Raji (cell line): ENCODE measurements around the gene NRCAM.

Source experiments
- POLR2A ChIP-seq: IDR thresholded peaks from 2 replicates; pipeline ENCODE4 v1.6.1; 2011; ENCODE audit warnings: low read depth, low read length, control low read depth; ENCODE audit not compliant: insufficient read depth

Gene NRCAM

DNA sequence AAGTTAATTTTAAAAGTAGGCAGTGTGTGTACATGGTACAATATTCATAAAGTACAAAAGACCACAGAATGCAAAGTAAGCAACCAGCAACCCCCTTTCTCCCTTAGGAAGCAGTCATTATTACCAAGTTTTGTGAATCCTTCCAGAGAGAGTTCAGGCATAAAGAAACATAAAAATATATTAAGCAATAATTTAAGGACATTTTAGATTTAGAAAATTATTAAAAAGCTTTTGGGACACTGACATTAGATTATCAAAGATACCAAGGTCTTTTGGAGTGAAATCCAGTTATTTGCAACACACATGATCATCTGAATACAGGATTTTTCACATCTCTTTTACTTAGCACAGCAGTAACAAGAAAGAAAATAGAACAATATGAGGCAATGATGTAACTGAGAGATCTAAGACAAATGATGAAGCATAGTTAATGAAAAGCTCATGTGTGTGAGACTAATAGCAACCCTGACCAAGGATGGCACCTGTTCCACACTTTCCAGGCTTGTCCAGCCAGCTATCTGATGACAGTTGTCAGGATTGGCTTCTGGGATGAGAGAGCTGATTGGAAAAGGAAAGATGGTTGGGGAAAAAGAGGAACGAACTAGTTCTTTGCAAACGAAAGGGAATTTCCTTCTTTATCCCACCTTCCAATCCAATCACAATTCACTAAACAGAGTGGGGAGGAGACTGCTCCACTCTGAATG is 210.6 kb downstream of the NRCAM start:
- no peak for TF ChIP-seq POLR2A

DNA sequence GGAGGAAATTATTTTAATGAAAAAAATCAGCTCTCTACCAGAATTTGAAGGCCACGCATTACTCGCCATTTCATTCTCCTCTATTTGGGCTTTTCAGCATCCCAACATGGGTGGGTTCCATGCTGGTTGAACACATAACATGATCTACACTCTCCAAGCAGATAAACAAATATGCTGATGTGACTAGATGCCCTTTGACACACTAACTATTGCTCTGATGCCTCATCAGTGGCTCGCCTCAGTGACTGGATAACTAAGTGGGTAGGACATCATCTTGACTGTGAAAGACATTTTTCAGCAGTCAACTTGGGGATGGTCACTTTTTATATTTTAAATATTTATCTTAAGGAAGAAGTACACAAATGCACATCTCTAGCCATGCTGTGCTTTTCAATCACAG is 212.1 kb downstream of the NRCAM start:
- TF ChIP-seq POLR2A, result no peak

DNA sequence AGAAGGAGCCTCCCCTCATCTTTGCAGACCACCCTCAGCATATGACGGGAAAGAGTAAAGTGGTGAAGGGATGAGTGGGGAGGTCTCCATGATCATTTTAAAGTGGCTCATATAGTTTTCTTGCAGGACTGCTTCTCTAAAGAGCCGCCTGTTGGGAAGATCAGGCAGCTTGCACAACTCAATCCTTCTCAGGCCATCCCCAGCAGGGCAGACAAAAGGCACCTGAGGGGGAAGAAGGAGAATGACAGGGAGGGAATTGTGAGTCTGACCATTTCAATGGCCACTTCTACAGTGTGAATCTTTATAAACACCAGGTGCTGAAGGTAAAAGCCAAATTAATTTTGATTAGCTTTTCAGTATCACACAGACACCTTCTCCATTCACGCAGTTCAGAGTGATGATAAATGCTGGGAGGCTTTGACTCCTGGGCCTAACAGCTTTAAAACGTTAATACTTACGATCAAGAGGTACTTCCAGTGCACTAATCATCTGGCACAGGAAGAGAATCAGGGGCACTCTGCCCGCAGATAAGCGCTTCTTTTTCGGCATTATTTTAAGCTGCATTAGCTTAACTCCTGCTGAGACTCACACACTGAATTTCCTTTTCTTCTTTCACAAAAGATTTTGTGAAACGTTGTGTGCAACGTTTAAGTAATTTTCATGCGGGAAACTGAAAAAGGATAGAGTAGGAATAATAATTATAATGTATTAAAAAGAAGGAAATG is 216.6 kb downstream of the NRCAM start:
- no peak for TF ChIP-seq POLR2A

DNA sequence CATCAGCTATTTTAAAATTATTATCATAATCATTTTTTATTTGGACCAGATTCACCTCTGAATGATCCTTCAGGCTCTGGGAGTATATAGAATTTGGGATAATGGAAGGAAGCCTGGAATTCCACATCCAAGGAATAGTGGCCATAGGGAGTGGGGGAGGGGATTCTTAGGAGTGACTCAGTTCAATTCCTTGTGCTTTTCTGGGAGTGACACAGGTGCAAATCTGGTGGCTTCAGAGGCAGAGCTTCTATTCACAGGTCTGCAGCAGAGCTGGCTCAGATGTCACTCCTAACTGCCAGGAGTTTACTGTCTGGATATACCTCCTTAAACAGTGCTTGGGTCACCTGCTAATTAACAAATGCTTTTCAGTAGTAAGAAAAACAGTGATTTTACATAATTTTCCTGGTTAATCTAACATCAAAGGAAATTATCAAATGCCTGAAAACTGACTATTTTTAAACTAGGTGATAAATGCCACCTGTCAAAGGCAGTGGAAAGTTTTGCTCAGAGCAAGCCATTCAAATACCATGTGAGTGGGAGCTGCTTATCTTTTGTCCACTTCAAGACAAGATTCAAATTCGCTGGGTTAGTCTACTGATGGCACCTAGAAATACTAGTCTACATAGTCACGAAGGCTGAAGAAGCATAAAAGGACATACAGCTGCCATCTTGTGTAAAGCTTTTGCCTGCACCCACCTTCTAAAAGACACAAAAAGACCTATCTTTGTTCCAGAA is 219.4 kb downstream of the NRCAM start:
- no peak for TF ChIP-seq POLR2A

DNA sequence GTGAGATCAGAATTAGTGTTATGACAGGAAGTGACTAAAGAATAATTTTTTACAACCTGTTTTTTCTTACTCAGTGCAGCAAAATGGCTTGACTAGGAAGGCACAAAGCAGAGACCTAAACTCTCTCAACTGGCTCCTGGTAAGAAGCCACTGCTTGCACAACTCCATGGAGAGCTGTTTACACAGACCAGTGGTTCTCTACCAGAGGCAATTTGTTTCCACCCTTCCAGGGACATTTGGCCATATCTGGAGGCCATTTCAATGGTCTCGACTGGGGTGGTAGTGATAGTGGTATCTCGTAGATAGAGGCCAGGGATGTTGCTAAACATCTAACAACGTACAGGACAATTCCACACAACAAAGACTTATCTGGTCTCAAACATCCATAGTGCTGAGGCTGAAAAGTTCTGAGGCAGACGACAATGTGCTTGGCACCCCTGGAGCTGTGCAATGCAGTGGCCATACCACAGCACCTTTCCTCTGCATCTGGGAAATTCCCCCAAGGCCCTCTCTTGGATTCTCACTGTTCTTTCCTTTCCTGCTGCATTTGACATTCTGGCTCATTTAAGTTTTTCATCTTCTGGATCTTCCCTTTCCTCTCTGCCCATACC is 220.7 kb downstream of the NRCAM start:
- TF ChIP-seq POLR2A, result no peak

DNA sequence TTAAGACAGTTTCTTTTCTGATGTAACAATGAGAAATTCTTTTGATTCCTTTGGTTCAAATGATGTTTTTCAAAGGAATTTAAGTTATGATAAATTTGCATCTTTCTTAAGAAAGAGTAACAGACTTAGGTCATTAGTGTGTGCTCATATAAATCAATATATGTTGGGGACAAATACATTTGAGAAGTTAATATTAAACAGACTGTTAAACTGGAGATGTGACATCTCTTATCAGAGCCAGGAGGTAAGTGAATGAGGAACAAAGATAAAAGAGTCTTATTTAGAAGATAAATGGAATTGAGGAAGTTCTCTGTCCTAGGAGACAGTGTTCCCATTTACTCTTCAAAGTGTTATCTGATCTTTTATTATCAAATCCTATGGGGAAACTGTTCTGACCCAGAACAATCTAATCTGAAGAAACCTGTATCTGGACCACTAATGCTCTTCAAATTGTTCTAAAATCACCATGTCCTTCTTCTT is 221.2 kb downstream of the NRCAM start:
- TF ChIP-seq POLR2A, result no peak

DNA sequence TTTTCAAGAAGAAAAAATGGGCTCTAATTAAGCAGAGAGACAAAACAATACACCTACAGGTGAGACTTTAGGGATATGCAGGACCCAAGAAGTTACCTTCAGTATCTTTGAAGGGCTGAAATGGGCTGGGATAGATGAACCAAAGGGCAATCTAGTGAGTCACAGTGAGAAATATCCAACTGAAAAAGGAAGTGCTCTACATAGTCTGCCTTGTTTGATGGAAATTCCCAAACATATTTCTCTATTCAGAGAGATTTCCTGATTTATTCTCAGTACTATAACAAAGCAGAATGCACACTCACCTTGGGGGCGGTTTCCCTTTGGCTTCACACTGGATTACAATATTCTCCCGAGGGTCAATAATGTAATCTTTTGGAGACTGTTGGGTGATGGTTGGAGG is 222.0 kb downstream of the NRCAM start:
- no peak for TF ChIP-seq POLR2A

DNA sequence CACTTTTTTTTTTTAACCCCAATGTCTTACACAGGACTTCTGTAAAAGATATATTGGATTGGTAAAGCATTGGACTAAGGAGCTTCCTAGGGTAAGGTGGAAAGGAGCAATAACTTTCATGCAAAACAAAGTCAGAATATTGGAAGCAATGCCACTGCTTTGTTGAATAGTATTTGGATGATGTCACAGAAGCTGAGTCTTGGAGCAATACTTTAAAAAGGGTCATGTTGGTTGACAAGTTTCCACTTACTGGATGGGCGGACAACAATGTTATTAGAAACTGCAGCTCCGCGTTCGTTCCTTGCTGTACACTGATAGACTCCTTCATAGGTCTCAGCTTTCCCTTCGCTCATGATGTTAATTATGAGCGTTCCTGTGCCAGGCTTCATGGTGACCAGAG is 224.2 kb downstream of the NRCAM start:
- no peak for TF ChIP-seq POLR2A

DNA sequence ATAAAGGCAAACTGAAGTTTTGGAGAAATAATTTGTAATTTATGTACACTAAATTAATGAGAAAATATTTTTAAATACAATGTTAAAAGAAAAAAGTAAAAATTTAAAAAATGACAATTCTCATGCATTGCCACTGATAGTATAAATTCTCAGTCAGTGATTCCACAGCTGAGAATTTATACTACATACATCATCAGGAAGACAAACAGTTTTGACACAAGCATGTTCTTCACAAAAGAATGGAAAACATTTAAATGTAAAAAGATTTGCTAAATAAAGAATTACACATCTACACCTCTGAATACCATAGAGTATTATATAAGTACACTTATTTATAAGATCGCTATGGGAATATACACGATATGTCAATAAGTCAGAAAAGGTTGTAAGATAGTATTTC is 225.0 kb downstream of the NRCAM start:
- no peak for TF ChIP-seq POLR2A

DNA sequence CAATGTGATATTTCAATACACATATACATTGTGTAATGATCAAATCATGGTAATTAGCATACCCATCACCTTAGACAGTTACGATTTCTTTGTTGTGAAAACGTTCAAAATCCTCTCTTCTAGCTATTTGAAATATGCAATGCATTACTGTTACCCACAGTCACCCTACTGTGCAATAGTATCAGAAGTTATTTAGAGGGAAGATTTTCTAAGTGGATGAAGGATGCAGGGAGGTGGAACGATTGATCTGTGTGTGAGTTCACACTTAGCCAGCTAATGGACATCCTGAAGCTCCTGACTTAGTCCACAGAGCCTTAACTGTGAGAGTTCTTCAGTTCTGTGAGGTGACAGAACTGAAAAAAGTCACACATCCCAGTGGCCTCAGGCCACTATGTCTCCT is 228.9 kb downstream of the NRCAM start:
- TF ChIP-seq POLR2A, result no peak

DNA sequence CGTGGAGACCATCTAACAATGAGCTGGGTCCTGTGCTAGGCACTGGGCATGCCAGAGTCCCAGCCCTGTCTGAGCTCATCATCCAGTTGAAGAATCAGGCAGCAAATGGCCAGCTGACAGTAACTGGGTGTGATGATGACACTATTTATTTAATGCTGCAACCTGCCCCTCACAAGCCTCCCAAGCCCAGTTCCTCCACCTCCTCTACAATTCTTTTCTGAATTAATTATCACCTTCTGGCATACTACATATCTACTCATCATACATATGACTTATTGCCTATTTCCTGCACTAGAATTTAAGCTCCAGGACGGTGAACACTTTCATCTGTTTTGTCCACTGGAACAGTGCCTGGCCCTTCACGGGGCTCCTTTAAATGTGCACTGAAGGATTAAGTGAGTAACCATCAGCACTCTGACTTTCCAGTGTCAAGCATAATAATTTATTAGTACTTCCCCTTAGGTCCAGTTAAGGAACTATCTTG is 229.4 kb downstream of the NRCAM start:
- no peak for TF ChIP-seq POLR2A

DNA sequence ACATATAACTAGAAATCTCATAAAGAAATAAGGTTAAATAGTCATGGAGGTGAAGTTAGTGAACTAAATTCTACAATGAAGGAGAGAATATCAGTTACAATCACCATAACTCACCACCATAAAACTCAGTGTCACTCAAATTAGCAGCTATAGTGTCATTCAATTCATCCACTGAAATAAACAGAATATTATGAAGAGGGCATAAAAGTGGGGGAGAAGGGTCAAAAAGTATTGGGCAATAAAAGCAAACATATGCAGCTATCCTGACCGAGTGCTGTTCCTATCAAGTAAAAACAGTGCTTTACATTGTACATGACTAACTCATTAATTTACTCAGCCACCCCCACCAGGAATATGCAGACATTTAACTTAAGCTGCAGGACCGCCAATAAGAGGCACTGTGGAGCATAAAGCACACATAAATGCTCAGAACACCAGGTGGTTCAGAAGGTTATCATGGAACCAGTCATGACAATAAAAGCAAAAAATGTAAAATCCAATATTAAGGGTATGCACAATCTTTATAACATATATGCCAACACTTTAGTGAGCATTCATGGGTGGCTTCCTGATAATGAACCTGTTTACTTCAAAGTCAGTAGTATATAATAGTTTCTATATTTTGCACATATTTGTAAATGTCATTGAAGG is 230.6 kb downstream of the NRCAM start:
- TF ChIP-seq POLR2A, result no peak

DNA sequence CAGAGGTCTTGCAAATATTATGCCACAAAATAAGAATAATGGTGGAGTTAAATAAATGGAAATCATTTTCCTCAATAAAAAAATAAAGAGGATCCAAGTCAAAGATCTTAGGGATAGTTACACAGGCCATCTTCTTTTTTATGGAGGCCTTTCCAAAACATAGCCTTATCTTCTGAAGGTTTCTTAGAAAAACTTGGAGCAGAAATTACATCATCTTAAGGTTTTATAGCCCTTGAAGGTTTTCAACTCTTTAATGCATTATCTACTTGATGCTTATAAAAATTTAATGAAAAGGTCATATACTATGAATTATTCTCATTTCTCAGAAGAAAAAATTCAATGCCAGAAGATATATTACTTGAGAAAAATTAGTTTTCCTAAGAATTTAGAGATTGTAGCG is 231.8 kb downstream of the NRCAM start:
- no peak for TF ChIP-seq POLR2A

DNA sequence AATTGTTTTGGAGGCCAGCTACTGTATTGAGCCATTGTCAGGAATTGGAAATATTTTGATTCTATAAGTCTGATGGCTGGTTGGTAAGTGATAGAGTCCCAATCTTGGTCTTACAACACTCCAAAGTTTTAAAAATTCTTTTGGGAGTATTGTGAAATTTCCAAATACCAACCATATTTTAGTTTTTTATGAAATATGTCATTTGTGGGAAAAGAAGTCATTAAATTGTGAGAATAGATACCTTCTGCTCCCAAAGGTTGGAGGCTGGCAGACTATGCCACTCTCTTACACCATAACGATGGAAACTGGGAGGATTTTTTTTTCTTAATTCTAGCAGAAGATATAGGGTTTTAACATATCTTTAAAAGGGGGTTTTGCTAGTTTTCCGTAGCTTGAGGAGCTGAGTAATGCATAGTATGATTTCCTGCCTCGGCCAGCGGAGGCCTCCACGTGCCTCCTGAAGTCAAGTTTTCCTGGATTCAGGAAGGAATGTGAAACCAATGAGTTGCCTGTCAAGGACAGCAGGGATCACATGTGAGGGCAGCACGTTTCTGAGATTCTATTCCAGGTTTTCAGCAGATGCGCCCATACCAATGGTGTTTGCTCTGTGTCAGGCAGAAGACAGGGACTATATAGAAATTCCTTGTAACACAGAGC is 233.9 kb downstream of the NRCAM start:
- TF ChIP-seq POLR2A, result no peak
